Kidney (tissue), 14 donors: ENCODE data around the gene UNC13D. TPM values are rescaled to one million over a fixed set of nuclear protein-coding genes. Genes with fewer than 3 reads are reported as not detected.

Source experiments
- DNase-seq, 5 donors: peaks; one replicate each; pipeline ENCODE4 v3.0.0-alpha.2; 2013 to 2020
- FAIRE-seq: peaks from 2 replicates; lab custom pipeline; 2012; peaks lifted over from hg19 to GRCh38; lab: Jason Lieb, UNC
- H3K27ac ChIP-seq, 2 donors: one replicate each; pipeline ENCODE4 v1.7.0; 2013; ENCODE audit warnings: low read depth in 2 of 2, low read length in 2 of 2, inconsistent platforms in 1 of 2
- H3K27me3 ChIP-seq: one replicate; pipeline ENCODE4 v1.7.1; 2013; ENCODE audit warnings: low read length, inconsistent platforms; ENCODE audit not compliant: control insufficient read depth, insufficient read depth
- H3K36me3 ChIP-seq, 3 donors: one replicate each; pipeline versions ENCODE4 v1.7.0 to v1.7.1; 2013; ENCODE audit warnings: low read length in 3 of 3, control low read depth in 1 of 3, inconsistent platforms in 1 of 3; ENCODE audit not compliant: insufficient read depth in 3 of 3, control insufficient read depth in 2 of 3
- H3K4me1 ChIP-seq, 3 donors: one replicate each; pipeline versions ENCODE4 v1.7.0 to v1.7.1; 2013; ENCODE audit warnings: low read length in 3 of 3, inconsistent platforms in 1 of 3, low read depth in 1 of 3; ENCODE audit not compliant: control insufficient read depth in 2 of 3, insufficient read depth in 2 of 3
- H3K4me3 ChIP-seq, 3 donors: one replicate each; pipeline versions ENCODE4 v1.7.0 to v1.8.1; 2013; ENCODE audit warnings: low read length in 3 of 3, control low read depth in 1 of 3, inconsistent platforms in 1 of 3
- H3K9ac ChIP-seq, 3 donors: one replicate each; pipeline versions ENCODE4 v1.7.0 to v1.7.1; 2013; ENCODE audit warnings: low read length in 3 of 3, control low read depth in 1 of 3, inconsistent platforms in 1 of 3
- H3K9me3 ChIP-seq, 3 donors: one replicate each; pipeline versions ENCODE4 v1.7.0 to v1.7.1; 2013; ENCODE audit warnings: low read length in 3 of 3, control low read depth in 1 of 3, inconsistent platforms in 1 of 3; ENCODE audit not compliant: control insufficient read depth in 2 of 3, insufficient read depth in 1 of 3
- CTCF ChIP-seq: IDR thresholded peaks from 3 replicates; pipeline ENCODE4 v1.5.1; 2012; ENCODE audit warnings: mild to moderate bottlenecking, moderate library complexity, borderline replicate concordance; ENCODE audit not compliant: insufficient read depth; ENCODE audit errors: extremely low read depth
- intact Hi-C: fragments of 100-400 bp; cut with DNase I; formaldehyde crosslinking; loops from one replicate; pipeline ENCODE4 v1.11.1; 2022
- polyA plus RNA-seq: library from polyadenylated mRNA; stranded (reverse); fragments of 350-450 nt; fragmentation: Illumina TruSeq; extraction: RNeasy Lipid Tissue Mini Kit (QIAGEN cat#74804); gene quantifications from one replicate; pipeline ENCODE4 v1.2.3, GENCODE V29; 2014; ENCODE audit warnings: low read depth, low replicate concordance; ENCODE audit not compliant: insufficient read depth
- total RNA-seq: library from RNA; stranded (reverse); fragmentation: NEBNext Ultra II Directional; extraction: Animal tissue kit (Norgen Biotek cat#: 25700); gene quantifications from one replicate; pipeline ENCODE4 v1.2.1, GENCODE V29; 2021
- donor health status: control.
- donor health status: control.
- donor health status: control.
- donor health status: control.
- donor health status: control.
- donor health status: DM: yes; HTN: yes; CAD: no.
- donor health status: Normal renal cell carcinoma (clear cell type).

The UNC13D gene
- total and polyA plus RNA-seq, 2 donors from 2014 or later = 3.8 to 26.1 TPM

DNA sequence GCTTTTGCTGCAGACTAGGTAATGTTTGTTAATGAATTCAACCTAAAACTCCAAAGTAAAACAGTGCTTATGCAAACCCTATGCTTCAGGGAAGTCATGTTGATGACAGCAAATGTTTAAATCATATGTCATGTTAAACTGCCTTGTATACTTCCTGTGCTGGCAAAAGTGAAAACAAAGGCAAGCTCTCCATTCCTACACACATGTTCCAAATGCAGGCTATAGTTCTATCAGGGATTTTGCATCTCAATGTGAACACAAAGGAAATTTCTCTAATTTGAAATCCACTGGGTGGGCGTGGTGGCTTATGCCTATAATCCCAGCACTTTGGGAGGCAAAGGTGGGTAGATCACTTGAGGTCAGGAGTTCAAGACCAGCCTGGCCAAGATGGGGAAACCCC lies 40.3 kb downstream of the UNC13D start:
- Histone ChIP-seq H3K27ac (no peak overlapping the region), H3K36me3 (peaks cover 0 to 7% (median 6%) of the 10 kb centered on the region in 3 donors), H3K9ac (no peak overlapping the region), H3K9me3 (no peaks in the 10 kb centered on the region), H3K4me3 (no peak overlapping the region), H3K4me1 (no peaks in the 10 kb centered on the region), H3K27me3 (no peaks in the 10 kb centered on the region)
- no peak for DNase-seq
- no peak for TF ChIP-seq CTCF
- no peak for FAIRE-seq
- intact Hi-C loops = no loop called here

GRCh38 chr17:75799402-75799801 lies 44.8 kb downstream of the UNC13D start:
- peaks cover 4 to 12% (median 10%) of the 10 kb centered on the region in 3 donors for H3K36me3 ChIP-seq
- no peak overlapping the region for H3K4me3 ChIP-seq
- FAIRE-seq (no peak), DNase-seq (no peak)
- TF ChIP-seq CTCF = no peak
- H3K27ac ChIP-seq = no peak overlapping the region
- H3K9me3 ChIP-seq = no peaks in the 10 kb centered on the region
- H3K27me3 ChIP-seq = no peaks in the 10 kb centered on the region
- intact Hi-C loops = no loop called here
- H3K9ac ChIP-seq = no peak overlapping the region
- no peaks in the 10 kb centered on the region for H3K4me1 ChIP-seq

DNA sequence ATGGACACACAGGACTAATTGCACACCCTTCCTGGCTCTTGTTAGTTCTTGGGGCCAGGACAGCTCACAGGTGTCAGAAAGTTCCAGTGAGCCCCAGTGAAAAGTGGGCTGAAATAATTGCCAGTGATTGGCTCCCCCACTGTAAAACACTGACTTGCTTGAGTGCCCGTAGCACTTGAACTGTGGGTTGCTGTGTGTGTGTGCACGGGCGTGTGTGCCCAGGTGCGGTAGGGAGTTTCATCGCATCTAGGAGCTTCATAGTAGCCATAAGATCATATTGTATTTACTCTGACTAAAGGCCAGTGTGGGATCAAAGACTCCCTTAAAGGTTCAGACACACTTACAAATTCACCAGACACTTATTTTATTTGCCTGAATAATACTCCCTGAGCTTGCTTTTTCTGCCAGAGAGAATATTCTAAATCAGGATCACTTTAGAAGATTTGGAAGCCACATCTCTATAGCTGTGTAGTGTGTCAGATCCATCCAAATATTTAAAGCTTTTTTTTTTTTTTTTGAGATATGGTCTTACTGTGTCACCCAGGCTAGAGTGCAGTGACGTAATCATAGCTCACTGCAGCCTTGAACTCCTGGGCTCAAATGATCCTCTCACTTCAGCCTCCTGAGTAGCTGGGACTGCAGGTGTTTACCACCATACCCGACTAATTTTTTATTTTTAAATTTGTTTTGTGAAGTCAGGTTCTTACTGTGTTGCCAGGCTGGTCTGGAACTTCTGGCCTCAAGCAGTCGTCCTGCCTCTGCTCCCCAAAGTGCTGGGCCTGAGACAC lies 48.2 kb downstream of the UNC13D start:
- Histone ChIP-seq H3K9ac (no peak overlapping the region), H3K36me3 (peaks cover 4 to 16% (median 14%) of the 10 kb centered on the region in 3 donors)
- FAIRE-seq = no peak

More for the DNA sequence above, 48.2 kb downstream of the UNC13D start:
- no peak for TF ChIP-seq CTCF
- H3K4me3 ChIP-seq = no peak overlapping the region
- no peaks in the 10 kb centered on the region for H3K4me1 ChIP-seq
- H3K27me3 ChIP-seq = no peaks in the 10 kb centered on the region
- no peak for DNase-seq
- intact Hi-C loops = no loop called here
- no peak overlapping the region for H3K27ac ChIP-seq
- no peaks in the 10 kb centered on the region for H3K9me3 ChIP-seq
